ENCODE results near the gene LAMTOR5. TPM values are rescaled to one million over a fixed set of nuclear protein-coding genes. Genes with fewer than 3 reads are reported as not detected.

Gene LAMTOR5
- total and polyA plus RNA-seq, 2 of the 4 experiments (the other 2 are of a cell fraction), result 159 to 369 TPM

GRCh38 chr1:110356379-110356778 is 51.1 kb downstream of the LAMTOR5 start:
- BruUV-seq (replicated peaks), result no TSS peak
- Histone ChIP-seq H3K4me1 (ENCODE audit: control insufficient read depth, insufficient read depth, low read length) (no peaks in the 10 kb centered on the region), H2AK9ac (replicated peaks; ENCODE audit: low read depth, low read length, poor library complexity) (no peak overlapping the region), H4K5ac (ENCODE audit: low read depth, low read length) (no peak overlapping the region), H4K91ac (ENCODE audit: insufficient read depth, low read depth, low read length) (no peak overlapping the region), H3K18ac (ENCODE audit: low read depth, low read length) (no peak overlapping the region), H3K9me3 (ENCODE audit: control insufficient read depth, insufficient read depth, low read length) (no peaks in the 10 kb centered on the region), H3K56ac (ENCODE audit: extremely low read depth, insufficient read depth, low read length) (no peak overlapping the region), H2AK5ac (ENCODE audit: low read depth, low read length) (no peak overlapping the region), H2BK5ac (ENCODE audit: low read depth, low read length, poor library complexity, severe bottlenecking) (no peak overlapping the region), H3K36me3 (ENCODE audit: control insufficient read depth, insufficient read depth, low read length) (peaks cover 2% of the 10 kb centered on the region; the same call in 1 of the 2 replicates), H3K14ac (replicated peaks; ENCODE audit: low read depth, low read length) (no peak overlapping the region), H2AFZ (replicated peaks; ENCODE audit: low read length, poor library complexity) (no peak overlapping the region), H3K79me1 (ENCODE audit: low read depth in 1 of 2, low read length in 2 of 2) (peaks cover 13 to 36% of the 10 kb centered on the region in 2 experiments; a peak in 3 of 4 replicates), H2BK20ac (ENCODE audit: low read depth, low read length) (no peak overlapping the region), H3K9me1 (ENCODE audit: insufficient read depth, low read length) (no peaks in the 10 kb centered on the region), H3K9ac (ENCODE audit: low read depth, low read length) (no peak overlapping the region), H3K27me3 (ENCODE audit: control insufficient read depth, insufficient read depth, low read length) (no peaks in the 10 kb centered on the region), H2BK15ac (ENCODE audit: low read depth, low read length) (no peak overlapping the region), H2BK120ac (ENCODE audit: low read depth, low read length) (no peak overlapping the region), H3K23ac (ENCODE audit: low read depth, low read length) (no peak overlapping the region), H3K4me2 (ENCODE audit: low read depth, low read length) (no peak overlapping the region), H4K8ac (ENCODE audit: low read depth in 2 of 2, low read length in 2 of 2) (no peak overlapping the region), H3K27ac (ENCODE audit: insufficient read depth, low read length) (no peak overlapping the region), H3K4me3 (ENCODE audit: insufficient read depth, low read depth, low read length) (no peak overlapping the region), H4K20me1 (ENCODE audit: insufficient read depth, low read length) (no peaks in the 10 kb centered on the region; the same call in 1 of the 2 replicates), H3K4ac (ENCODE audit: low read depth, low read length) (no peak overlapping the region)
- no CpG with 5 or more reads among the region's 2 CpGs for WGBS, 2 experiments (ENCODE audit: extremely low coverage in 2 of 2, insufficient read length in 1 of 2)
- intact Hi-C loops (cut with micrococcal nuclease) (no loop called here), dilution Hi-C loops (cut with HindIII; ENCODE audit: low sequenced_read_pairs, unreplicated experiment) (no loop called here), in situ Hi-C loops (cut with MboI; ENCODE audit: low sequenced_read_pairs) (no loop called here)
- ATAC-seq (ENCODE audit: low read depth) (no peak), DNase-seq (no peak)
- ChIA-PET POLR2A (ENCODE audit: unreplicated experiment) (no interaction called here), CTCF (no interaction called here)
- TF ChIP-seq ELK1 (IDR thresholded peaks at IDR 0.05; ENCODE audit: borderline replicate concordance, low read depth, low read length) (no peak), POLR2A (IDR thresholded peaks at IDR 0.05; ENCODE audit: low read depth, low read length) (no peak)
